ENCODE data around the gene OR4L1. TPM values are rescaled to one million over a fixed set of nuclear protein-coding genes. Genes with fewer than 3 reads are reported as not detected.
"Not testable (repeated sequence)": the region's sequence is repeated elsewhere in the genome, so short reads cannot be mapped to it uniquely, and the experiment has no call there.

OR4L1 gene
- total RNA-seq, 2 experiments from 2014 or later, result not detected

DNA sequence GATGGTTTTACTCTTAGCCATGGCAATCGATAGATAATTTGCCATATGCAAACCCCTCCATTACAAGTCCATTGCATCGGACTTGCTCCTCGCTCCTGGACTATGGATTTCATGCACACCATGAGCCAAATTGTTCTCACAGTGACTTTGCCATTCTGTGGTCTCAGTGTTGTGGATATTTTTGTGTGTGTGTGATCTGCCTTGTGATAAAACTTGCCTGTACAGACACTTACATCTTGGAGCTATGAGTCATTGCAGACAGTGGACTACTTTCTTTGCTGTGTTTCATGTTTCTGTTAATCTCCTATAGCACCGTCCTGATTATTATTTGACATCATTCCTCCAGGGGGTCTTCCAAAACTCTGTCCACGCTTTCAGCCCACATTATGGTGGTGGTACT, 15.6 kb upstream of the OR4L1 start:
- CTCF ChIA-PET, result no interaction called here

DNA sequence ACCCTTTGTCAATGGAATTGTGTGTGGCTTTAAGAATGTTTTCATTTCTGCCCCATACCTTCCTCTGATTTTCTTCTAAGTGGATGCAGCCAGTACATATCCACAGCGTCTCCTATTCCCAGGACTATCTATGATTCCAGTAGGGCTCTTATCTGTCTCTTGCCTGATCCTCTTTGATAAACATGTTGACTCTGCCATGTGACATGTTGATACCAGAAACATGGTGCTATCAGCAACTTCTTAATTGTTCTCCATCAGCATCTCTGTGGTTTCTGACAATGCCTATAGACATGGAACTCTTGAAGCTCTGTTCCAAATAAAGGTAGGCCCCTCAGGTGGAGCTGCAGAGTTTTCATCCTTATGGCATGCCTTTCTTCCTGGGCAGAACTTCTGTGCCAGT, 11.6 kb upstream of the OR4L1 start:
- no peaks in the 10 kb centered on the region for H3K9me3 Mint-ChIP-seq
- no peak overlapping the region for H3K4me3 Mint-ChIP-seq
- H3K27me3 Mint-ChIP-seq, result peaks cover 8% of the 10 kb centered on the region
- ATAC-seq, result no peak
- H3K36me3 Mint-ChIP-seq (ENCODE audit: low read depth), result no peaks in the 10 kb centered on the region
- POLR2A ChIA-PET, result no interaction called here
- no peaks in the 10 kb centered on the region for H3K4me1 Mint-ChIP-seq (ENCODE audit: low read depth)
- no peak for DNase-seq
- intact Hi-C loops (cut with micrococcal nuclease), result no loop called here
- H3K27ac Mint-ChIP-seq, result no peak overlapping the region
- TF ChIP-seq, protein P1, sequence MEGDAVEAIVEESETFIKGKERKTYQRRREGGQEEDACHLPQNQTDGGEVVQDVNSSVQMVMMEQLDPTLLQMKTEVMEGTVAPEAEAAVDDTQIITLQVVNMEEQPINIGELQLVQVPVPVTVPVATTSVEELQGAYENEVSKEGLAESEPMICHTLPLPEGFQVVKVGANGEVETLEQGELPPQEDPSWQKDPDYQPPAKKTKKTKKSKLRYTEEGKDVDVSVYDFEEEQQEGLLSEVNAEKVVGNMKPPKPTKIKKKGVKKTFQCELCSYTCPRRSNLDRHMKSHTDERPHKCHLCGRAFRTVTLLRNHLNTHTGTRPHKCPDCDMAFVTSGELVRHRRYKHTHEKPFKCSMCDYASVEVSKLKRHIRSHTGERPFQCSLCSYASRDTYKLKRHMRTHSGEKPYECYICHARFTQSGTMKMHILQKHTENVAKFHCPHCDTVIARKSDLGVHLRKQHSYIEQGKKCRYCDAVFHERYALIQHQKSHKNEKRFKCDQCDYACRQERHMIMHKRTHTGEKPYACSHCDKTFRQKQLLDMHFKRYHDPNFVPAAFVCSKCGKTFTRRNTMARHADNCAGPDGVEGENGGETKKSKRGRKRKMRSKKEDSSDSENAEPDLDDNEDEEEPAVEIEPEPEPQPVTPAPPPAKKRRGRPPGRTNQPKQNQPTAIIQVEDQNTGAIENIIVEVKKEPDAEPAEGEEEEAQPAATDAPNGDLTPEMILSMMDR (IDR thresholded peaks at IDR 0.05), result no peak
- CTCF ChIA-PET, result no interaction called here

More for the DNA sequence above, 15.6 kb upstream of the OR4L1 start:
- H3K36me3 Mint-ChIP-seq (ENCODE audit: low read depth), result no peaks in the 10 kb centered on the region
- no peak overlapping the region for H3K4me3 Mint-ChIP-seq
- no peak for ATAC-seq
- POLR2A ChIA-PET, result no interaction called here
- peaks cover 4% of the 10 kb centered on the region for H3K9me3 Mint-ChIP-seq
- intact Hi-C loops (cut with micrococcal nuclease), result no loop called here
- no peak for DNase-seq
- H3K4me1 Mint-ChIP-seq (ENCODE audit: low read depth), result no peaks in the 10 kb centered on the region
- peaks cover 6% of the 10 kb centered on the region for H3K27me3 Mint-ChIP-seq
- no peak overlapping the region for H3K27ac Mint-ChIP-seq
- TF ChIP-seq, protein P1 (IDR thresholded peaks at IDR 0.05), result no peak

DNA sequence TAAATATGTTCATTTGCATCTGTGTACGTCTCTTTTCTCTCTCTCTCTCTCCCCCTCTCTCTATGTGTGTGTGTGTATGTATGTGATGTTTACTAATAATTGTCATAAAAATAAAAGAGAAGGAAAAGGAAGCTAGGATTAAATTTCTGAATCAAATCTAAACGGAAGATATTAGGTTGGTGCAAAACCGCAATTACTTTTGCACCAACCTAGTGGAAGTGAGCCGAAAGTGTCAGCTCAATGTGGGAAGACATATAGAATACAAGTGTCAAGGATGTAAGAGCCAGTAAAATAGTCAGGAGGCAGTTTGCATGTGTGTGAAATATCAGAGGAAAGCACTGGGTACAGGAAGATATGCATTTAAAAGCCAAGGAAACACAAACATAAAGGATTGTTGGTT, 32.2 kb downstream of the OR4L1 start:
- CTCF ChIA-PET, result no interaction called here

DNA sequence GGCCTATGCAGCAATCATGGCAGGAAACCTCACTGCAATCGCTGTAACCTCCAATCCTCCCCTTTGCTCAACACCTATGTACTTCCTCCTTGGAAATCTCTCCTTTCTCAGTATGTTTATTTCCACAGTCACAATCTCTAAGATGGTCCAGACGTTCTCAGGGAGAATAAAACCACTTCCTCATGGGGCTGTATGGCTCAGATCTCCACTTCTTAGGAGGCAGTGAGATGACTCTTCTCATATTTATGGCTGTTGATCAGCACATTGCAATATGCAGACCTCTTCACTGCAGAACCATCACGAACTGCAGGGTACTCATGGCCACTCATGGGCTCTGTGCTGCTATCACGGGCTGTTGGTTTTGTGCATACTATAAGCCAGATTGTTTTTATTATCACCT, 33.6 kb downstream of the OR4L1 start:
- CTCF ChIA-PET, result no interaction called here
- TF ChIP-seq, protein P1 (IDR thresholded peaks at IDR 0.05), result no peak
- POLR2A ChIA-PET, result no interaction called here
- H3K27me3 Mint-ChIP-seq, result no peaks in the 10 kb centered on the region
- ATAC-seq (no peak), DNase-seq (no peak)
- no peak overlapping the region for H3K27ac Mint-ChIP-seq
- no peaks in the 10 kb centered on the region for H3K9me3 Mint-ChIP-seq
- no peak overlapping the region for H3K4me3 Mint-ChIP-seq
- no peaks in the 10 kb centered on the region for H3K4me1 Mint-ChIP-seq (ENCODE audit: low read depth)
- H3K36me3 Mint-ChIP-seq (ENCODE audit: low read depth), result no peaks in the 10 kb centered on the region
- intact Hi-C loops (cut with micrococcal nuclease), result no loop called here

More for the DNA sequence above, 32.2 kb downstream of the OR4L1 start:
- Mint-ChIP-seq H3K27me3 (no peaks in the 10 kb centered on the region), H3K36me3 (ENCODE audit: low read depth) (no peaks in the 10 kb centered on the region), H3K4me3 (no peak overlapping the region), H3K4me1 (ENCODE audit: low read depth) (no peaks in the 10 kb centered on the region), H3K27ac (no peak overlapping the region), H3K9me3 (no peaks in the 10 kb centered on the region)
- intact Hi-C loops (cut with micrococcal nuclease), result no loop called here
- TF ChIP-seq, protein P1 (IDR thresholded peaks at IDR 0.05), result no peak
- POLR2A ChIA-PET, result no interaction called here
- ATAC-seq (no peak), DNase-seq (no peak)

DNA sequence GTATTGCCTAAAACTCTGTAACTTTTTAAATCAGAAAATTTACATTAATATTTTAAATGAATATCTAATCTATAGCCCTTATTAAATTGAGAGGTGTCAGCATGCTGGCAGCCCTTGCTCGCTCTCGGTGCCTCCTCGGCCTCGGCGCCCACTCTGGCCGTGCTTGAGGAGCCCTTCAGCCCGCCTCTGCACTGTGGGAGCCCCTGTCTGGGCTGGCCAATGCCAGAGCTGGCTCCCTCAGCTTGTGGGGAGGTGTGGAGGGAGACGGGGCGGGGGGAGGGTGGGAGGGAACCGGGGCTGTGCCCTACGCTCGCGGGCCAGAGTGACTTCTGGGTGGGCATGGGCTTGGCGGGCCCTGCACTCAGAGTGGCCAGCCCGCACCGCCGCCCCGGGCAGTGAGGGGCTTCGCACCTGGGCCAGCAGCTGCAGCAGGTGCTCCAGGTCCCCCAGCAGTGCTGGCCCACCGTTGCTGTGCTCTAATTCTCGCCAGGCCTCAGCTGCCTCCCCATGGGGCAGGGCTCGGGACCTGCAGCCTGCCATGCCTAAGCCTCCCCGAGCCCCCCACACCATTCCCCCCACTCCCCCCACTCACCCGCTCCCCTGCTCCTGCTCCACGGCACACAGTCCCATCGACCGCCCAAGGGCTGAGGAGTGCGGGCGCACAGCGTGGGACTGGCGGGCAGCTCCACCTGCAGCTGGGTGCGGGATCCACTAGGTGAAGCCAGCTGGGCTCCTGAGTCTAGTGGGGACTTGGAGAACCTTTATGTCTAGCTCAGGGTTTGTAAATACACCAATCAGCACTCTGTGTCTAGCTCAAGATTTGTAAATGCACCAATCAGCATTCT, 39.3 kb downstream of the OR4L1 start:
- POLR2A ChIA-PET; ATAC-seq; intact Hi-C loops (cut with micrococcal nuclease); H3K27me3 Mint-ChIP-seq; H3K9me3 Mint-ChIP-seq; H3K36me3 Mint-ChIP-seq (ENCODE audit: low read depth); CTCF ChIA-PET; H3K27ac Mint-ChIP-seq; DNase-seq; H3K4me1 Mint-ChIP-seq (ENCODE audit: low read depth); H3K4me3 Mint-ChIP-seq: not testable (repeated sequence)

Measured in activated CD8-positive, alpha-beta T cell treated with anti-CD3 and anti-CD28 coated beads for 36 hours (primary cell).